ENCODE data around the gene CDH16. TPM values are rescaled to one million over a fixed set of nuclear protein-coding genes. Genes with fewer than 3 reads are reported as not detected.

The CDH16 gene
- total and polyA plus RNA-seq, 2 donors (not counting 3 experiments of a cell fraction or from before 2014, with no cell fraction given): not detected

- Histone ChIP-seq H3K36me3 (ENCODE audit: control insufficient read depth in 2 of 2, extremely low read depth in 1 of 2, insufficient read depth in 2 of 2, low read length in 2 of 2) (no peaks in the 10 kb centered on the region), H4K20me1 (replicated peaks; ENCODE audit: control insufficient read depth, extremely low read depth, insufficient read depth, low read length) (no peaks in the 10 kb centered on the region), H3K27me3 (ENCODE audit: control insufficient read depth in 2 of 2, insufficient read depth in 2 of 2, low read length in 2 of 2) (no peaks in the 10 kb centered on the region), H3K79me2 (ENCODE audit: control insufficient read depth, insufficient read depth, low read length) (peaks cover 20% of the 10 kb centered on the region), H3K4me2 (ENCODE audit: insufficient read depth, low read length) (no peak overlapping the region), H3K9me3 (replicated peaks; ENCODE audit: control insufficient read depth, insufficient read depth, low read length) (no peaks in the 10 kb centered on the region), H3K4me3 (replicated peaks in 1 of 3; ENCODE audit: insufficient read depth in 1 of 3, low read depth in 1 of 3, low read length in 3 of 3) (no peak overlapping the region), H3K4me1 (ENCODE audit: control insufficient read depth, extremely low read depth, insufficient read depth, low read length) (peaks cover 7% of the 10 kb centered on the region), H3K9ac (replicated peaks; ENCODE audit: extremely low read depth, insufficient read depth, low read length) (no peak overlapping the region), H3K9me1 (replicated peaks; ENCODE audit: control insufficient read depth, extremely low read depth, insufficient read depth, low read length) (no peaks in the 10 kb centered on the region), H2AFZ (ENCODE audit: low read depth, low read length) (no peak overlapping the region), H3K27ac (ENCODE audit: insufficient read depth, low read depth, low read length) (no peak overlapping the region)
- TF ChIP-seq JUN (IDR thresholded peaks at IDR 0.05; ENCODE audit: borderline replicate concordance, insufficient read depth, insufficient read length, low read depth) (no peak), POLR2AphosphoS5 (IDR thresholded peaks at IDR 0.05; ENCODE audit: insufficient read depth, low read depth, low read length) (no peak)
- no peak for DNase-seq (ENCODE audit: low read depth, low spot score)
- dilution Hi-C loops (cut with MboI; ENCODE audit: extremely low pct_ligation_motif_present, low sequenced_read_pairs): no loop called here
- ChIA-PET POLR2A (no interaction called here), CTCF (no interaction called here)
- no peak for FAIRE-seq
- BruUV-seq (replicated peaks): no TSS peak
- intact Hi-C loops (cut with micrococcal nuclease): no loop called here
Observed at GRCh38 chr16:66932076-66932475, 13.4 kb upstream of the CDH16 start.

GRCh38 chr16:66931665-66932064 lies 13.0 kb upstream of the CDH16 start:
- ChIA-PET POLR2A (no interaction called here), CTCF (interaction anchor here (2.2 kb wide), 1 partner anchor 36 kb away, joined by 11 read pairs; no protein-coding TSS in a partner anchor)
- no peak overlapping the region for H3K4me2 ChIP-seq (ENCODE audit: insufficient read depth, low read length)
- peaks cover 20% of the 10 kb centered on the region for H3K79me2 ChIP-seq (ENCODE audit: control insufficient read depth, insufficient read depth, low read length)
- no peaks in the 10 kb centered on the region for H4K20me1 ChIP-seq (replicated peaks; ENCODE audit: control insufficient read depth, extremely low read depth, insufficient read depth, low read length)
- DNase-seq (ENCODE audit: low read depth, low spot score) (no peak), FAIRE-seq (no peak)
- H3K4me3 ChIP-seq (replicated peaks in 1 of 3; ENCODE audit: insufficient read depth in 1 of 3, low read depth in 1 of 3, low read length in 3 of 3): no peak overlapping the region
- H3K9ac ChIP-seq (replicated peaks; ENCODE audit: extremely low read depth, insufficient read depth, low read length): no peak overlapping the region
- peaks cover 7% of the 10 kb centered on the region for H3K4me1 ChIP-seq (ENCODE audit: control insufficient read depth, extremely low read depth, insufficient read depth, low read length)
- intact Hi-C loops (cut with micrococcal nuclease): no loop called here
- no TSS peak for BruUV-seq (replicated peaks)
- H2AFZ ChIP-seq (ENCODE audit: low read depth, low read length): no peak overlapping the region
- TF ChIP-seq FOS (IDR thresholded peaks at IDR 0.05; ENCODE audit: borderline replicate concordance, insufficient read depth, low read length): no peak
- no peak for TF ChIP-seq GATA2 (IDR thresholded peaks at IDR 0.05; ENCODE audit: insufficient read depth, insufficient read length, low read depth, low read length)
- H3K36me3 ChIP-seq (ENCODE audit: control insufficient read depth in 2 of 2, extremely low read depth in 1 of 2, insufficient read depth in 2 of 2, low read length in 2 of 2): no peaks in the 10 kb centered on the region
- no peaks in the 10 kb centered on the region for H3K27me3 ChIP-seq (ENCODE audit: control insufficient read depth in 2 of 2, insufficient read depth in 2 of 2, low read length in 2 of 2)
- H3K27ac ChIP-seq (ENCODE audit: insufficient read depth, low read depth, low read length): no peak overlapping the region
- H3K9me3 ChIP-seq (replicated peaks; ENCODE audit: control insufficient read depth, insufficient read depth, low read length): no peaks in the 10 kb centered on the region
- dilution Hi-C loops (cut with MboI; ENCODE audit: extremely low pct_ligation_motif_present, low sequenced_read_pairs): no loop called here
- no peaks in the 10 kb centered on the region for H3K9me1 ChIP-seq (replicated peaks; ENCODE audit: control insufficient read depth, extremely low read depth, insufficient read depth, low read length)
